K562 (cell line): Measurements from ENCODE around the gene C19orf67.

Experiments
- CEBPB ChIP-seq: fragments of 450-650 bp; IDR thresholded peaks from 2 replicates; pipeline ENCODE4 v1.6.1; 2016; ENCODE audit warnings: missing genetic modification characterization, missing compliant biosample characterization
- MECOM ChIP-seq: fragments of 250-450 bp; sonication (Bioruptor Pico); IDR thresholded peaks from 2 replicates; pipeline ENCODE4 v1.8.0; 2022; ENCODE audit warnings: inconsistent platforms
- MYBL2 ChIP-seq, 2 experiments: fragments of 450-650 bp in 1 of 2; sonication (generic) in 1 of 2; formaldehyde crosslinking in 1 of 2; IDR thresholded peaks; 2 replicates each; pipeline versions ENCODE4 v1.6.1 to v1.8.1; 2017 to 2022; ENCODE audit warnings: borderline replicate concordance in 1 of 2, inconsistent platforms in 1 of 2, low read depth in 1 of 2, mild to moderate bottlenecking in 1 of 2, missing genetic modification reagents in 1 of 2, moderate library complexity in 1 of 2
- POLR2A ChIP-seq: fragments of 450-650 bp; conservative IDR thresholded peaks from 2 replicates; pipeline ENCODE4 v1.6.1; 2016
- SIN3A ChIP-seq, 2 experiments: fragments of 150-350 bp in 1 of 2; IDR thresholded peaks; 2 replicates each; pipeline ENCODE4 v1.6.1; 2011 to 2016; ENCODE audit warnings: borderline replicate concordance in 2 of 2, low read depth in 2 of 2, low read length in 2 of 2, mild to moderate bottlenecking in 2 of 2, moderate library complexity in 2 of 2; ENCODE audit not compliant: control insufficient read depth in 1 of 2
- TARDBP ChIP-seq: fragments of 450-650 bp; IDR thresholded peaks from 2 replicates; pipeline ENCODE4 v1.6.1; 2016
- ZNF121 ChIP-seq: sonication (generic); formaldehyde crosslinking; conservative IDR thresholded peaks from 2 replicates; pipeline ENCODE4 v1.8.0; 2022; ENCODE audit warnings: missing genetic modification reagents
- TF ChIP-seq, protein P1 (sequence below): fragments of 450-650 bp; IDR thresholded peaks from 2 replicates; pipeline ENCODE4 v1.6.1; 2017; ENCODE audit warnings: mild to moderate bottlenecking, moderate library complexity
- TF ChIP-seq, protein P2 (sequence below): sonication (generic); formaldehyde crosslinking; IDR thresholded peaks from 2 replicates; pipeline ENCODE4 v1.8.1; 2023; ENCODE audit warnings: mild to moderate bottlenecking, missing genetic modification reagents
- TF ChIP-seq, protein P3 (sequence below): sonication (generic); formaldehyde crosslinking; IDR thresholded peaks from 2 replicates; pipeline ENCODE4 v1.8.0; 2023; ENCODE audit warnings: mild to moderate bottlenecking, missing genetic modification reagents
- TF ChIP-seq, protein P4 (sequence below), 3 experiments: IDR thresholded peaks in 2 of 3; conservative IDR thresholded peaks in 1 of 3; 2 replicates each; pipeline ENCODE4 v1.5.1; 2011 to 2012; ENCODE audit warnings: low read length in 3 of 3, mild to moderate bottlenecking in 3 of 3, control low read depth in 2 of 3, improper control_type of control experiment in 1 of 3, inconsistent platforms in 1 of 3, low read depth in 1 of 3, mixed read lengths in 1 of 3, moderate library complexity in 1 of 3; ENCODE audit not compliant: insufficient read depth in 2 of 3

GRCh38 chr19:14116918-14117578 is 31.5 kb upstream of the C19orf67 start:
- TF ChIP-seq, protein P1, sequence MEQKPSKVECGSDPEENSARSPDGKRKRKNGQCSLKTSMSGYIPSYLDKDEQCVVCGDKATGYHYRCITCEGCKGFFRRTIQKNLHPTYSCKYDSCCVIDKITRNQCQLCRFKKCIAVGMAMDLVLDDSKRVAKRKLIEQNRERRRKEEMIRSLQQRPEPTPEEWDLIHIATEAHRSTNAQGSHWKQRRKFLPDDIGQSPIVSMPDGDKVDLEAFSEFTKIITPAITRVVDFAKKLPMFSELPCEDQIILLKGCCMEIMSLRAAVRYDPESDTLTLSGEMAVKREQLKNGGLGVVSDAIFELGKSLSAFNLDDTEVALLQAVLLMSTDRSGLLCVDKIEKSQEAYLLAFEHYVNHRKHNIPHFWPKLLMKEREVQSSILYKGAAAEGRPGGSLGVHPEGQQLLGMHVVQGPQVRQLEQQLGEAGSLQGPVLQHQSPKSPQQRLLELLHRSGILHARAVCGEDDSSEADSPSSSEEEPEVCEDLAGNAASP, result no peak
- TF ChIP-seq CEBPB (tag) (no peak), TARDBP (no peak), SIN3A (IDR thresholded peaks at IDR 0.05; ENCODE audit: borderline replicate concordance in 2 of 2, control insufficient read depth in 1 of 2, low read depth in 2 of 2, low read length in 2 of 2) (0 out of 4 replicates have a peak, but pooled peaks have one; percentile 15 to 38), MECOM (CRISPR knock-in tag) (no peak), POLR2A (no peak), MYBL2 (IDR thresholded peaks at IDR 0.05; ENCODE audit: low read depth) (no peak), MYBL2 (CRISPR knock-in tag; IDR thresholded peaks at IDR 0.05; ENCODE audit: borderline replicate concordance) (no peak), ZNF121 (CRISPR knock-in tag) (no peak)
- TF ChIP-seq, protein P2, sequence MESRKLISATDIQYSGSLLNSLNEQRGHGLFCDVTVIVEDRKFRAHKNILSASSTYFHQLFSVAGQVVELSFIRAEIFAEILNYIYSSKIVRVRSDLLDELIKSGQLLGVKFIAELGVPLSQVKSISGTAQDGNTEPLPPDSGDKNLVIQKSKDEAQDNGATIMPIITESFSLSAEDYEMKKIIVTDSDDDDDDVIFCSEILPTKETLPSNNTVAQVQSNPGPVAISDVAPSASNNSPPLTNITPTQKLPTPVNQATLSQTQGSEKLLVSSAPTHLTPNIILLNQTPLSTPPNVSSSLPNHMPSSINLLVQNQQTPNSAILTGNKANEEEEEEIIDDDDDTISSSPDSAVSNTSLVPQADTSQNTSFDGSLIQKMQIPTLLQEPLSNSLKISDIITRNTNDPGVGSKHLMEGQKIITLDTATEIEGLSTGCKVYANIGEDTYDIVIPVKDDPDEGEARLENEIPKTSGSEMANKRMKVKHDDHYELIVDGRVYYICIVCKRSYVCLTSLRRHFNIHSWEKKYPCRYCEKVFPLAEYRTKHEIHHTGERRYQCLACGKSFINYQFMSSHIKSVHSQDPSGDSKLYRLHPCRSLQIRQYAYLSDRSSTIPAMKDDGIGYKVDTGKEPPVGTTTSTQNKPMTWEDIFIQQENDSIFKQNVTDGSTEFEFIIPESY (CRISPR knock-in tag), result no peak
- TF ChIP-seq, protein P3, sequence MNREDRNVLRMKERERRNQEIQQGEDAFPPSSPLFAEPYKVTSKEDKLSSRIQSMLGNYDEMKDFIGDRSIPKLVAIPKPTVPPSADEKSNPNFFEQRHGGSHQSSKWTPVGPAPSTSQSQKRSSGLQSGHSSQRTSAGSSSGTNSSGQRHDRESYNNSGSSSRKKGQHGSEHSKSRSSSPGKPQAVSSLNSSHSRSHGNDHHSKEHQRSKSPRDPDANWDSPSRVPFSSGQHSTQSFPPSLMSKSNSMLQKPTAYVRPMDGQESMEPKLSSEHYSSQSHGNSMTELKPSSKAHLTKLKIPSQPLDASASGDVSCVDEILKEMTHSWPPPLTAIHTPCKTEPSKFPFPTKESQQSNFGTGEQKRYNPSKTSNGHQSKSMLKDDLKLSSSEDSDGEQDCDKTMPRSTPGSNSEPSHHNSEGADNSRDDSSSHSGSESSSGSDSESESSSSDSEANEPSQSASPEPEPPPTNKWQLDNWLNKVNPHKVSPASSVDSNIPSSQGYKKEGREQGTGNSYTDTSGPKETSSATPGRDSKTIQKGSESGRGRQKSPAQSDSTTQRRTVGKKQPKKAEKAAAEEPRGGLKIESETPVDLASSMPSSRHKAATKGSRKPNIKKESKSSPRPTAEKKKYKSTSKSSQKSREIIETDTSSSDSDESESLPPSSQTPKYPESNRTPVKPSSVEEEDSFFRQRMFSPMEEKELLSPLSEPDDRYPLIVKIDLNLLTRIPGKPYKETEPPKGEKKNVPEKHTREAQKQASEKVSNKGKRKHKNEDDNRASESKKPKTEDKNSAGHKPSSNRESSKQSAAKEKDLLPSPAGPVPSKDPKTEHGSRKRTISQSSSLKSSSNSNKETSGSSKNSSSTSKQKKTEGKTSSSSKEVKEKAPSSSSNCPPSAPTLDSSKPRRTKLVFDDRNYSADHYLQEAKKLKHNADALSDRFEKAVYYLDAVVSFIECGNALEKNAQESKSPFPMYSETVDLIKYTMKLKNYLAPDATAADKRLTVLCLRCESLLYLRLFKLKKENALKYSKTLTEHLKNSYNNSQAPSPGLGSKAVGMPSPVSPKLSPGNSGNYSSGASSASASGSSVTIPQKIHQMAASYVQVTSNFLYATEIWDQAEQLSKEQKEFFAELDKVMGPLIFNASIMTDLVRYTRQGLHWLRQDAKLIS, result no peak
- TF ChIP-seq, protein P4, sequence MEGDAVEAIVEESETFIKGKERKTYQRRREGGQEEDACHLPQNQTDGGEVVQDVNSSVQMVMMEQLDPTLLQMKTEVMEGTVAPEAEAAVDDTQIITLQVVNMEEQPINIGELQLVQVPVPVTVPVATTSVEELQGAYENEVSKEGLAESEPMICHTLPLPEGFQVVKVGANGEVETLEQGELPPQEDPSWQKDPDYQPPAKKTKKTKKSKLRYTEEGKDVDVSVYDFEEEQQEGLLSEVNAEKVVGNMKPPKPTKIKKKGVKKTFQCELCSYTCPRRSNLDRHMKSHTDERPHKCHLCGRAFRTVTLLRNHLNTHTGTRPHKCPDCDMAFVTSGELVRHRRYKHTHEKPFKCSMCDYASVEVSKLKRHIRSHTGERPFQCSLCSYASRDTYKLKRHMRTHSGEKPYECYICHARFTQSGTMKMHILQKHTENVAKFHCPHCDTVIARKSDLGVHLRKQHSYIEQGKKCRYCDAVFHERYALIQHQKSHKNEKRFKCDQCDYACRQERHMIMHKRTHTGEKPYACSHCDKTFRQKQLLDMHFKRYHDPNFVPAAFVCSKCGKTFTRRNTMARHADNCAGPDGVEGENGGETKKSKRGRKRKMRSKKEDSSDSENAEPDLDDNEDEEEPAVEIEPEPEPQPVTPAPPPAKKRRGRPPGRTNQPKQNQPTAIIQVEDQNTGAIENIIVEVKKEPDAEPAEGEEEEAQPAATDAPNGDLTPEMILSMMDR (IDR thresholded peaks at IDR 0.05 in 2 of 3, conservative IDR thresholded peaks at IDR 0.05 in 1 of 3; ENCODE audit: insufficient read depth in 2 of 3, low read depth in 1 of 3, low read length in 3 of 3), result no peak
